ENCODE measurements around the gene MSRB1. TPM values are rescaled to one million over a fixed set of nuclear protein-coding genes. Genes with fewer than 3 reads are reported as not detected.

Gene MSRB1
- total RNA-seq, 1 donor from 2014 or later: 35.0 TPM

- Mint-ChIP-seq H3K4me1 (ENCODE audit: low read depth) (peaks cover 4% of the 10 kb centered on the region), H3K27me3 (ENCODE audit: low read depth) (peaks cover 60% of the 10 kb centered on the region), H3K9me3 (no peaks in the 10 kb centered on the region), H3K4me3 (ENCODE audit: low read depth) (no peak overlapping the region), H3K36me3 (ENCODE audit: low read depth) (no peaks in the 10 kb centered on the region), H3K27ac (no peak overlapping the region)
- intact Hi-C loops (cut with micrococcal nuclease): no loop called here
- DNase-seq (ENCODE audit: low spot score): no peak
Observed at GRCh38 chr16:1919327-1919998, 23.5 kb downstream of the MSRB1 start.

GRCh38 chr16:1918351-1919326, 24.4 kb downstream of the MSRB1 start, which contains the start of gene HS3ST6:
TSS of gene HS3ST6 (minus strand) at chr16:1918415. CDS start at chr16:1918323, 92 bp downstream.
- Mint-ChIP-seq H3K36me3 (ENCODE audit: low read depth) (no peaks in the 10 kb centered on the region), H3K27me3 (ENCODE audit: low read depth) (peaks cover 55% of the 10 kb centered on the region), H3K9me3 (no peaks in the 10 kb centered on the region), H3K27ac (no peak within 1 kb of the TSS), H3K4me1 (ENCODE audit: low read depth) (peaks cover 4% of the 10 kb centered on the region), H3K4me3 (ENCODE audit: low read depth) (no peak within 1 kb of the TSS)
- intact Hi-C loops (cut with micrococcal nuclease): no loop called here
- no peak for DNase-seq (ENCODE audit: low spot score)

GRCh38 chr16:1917665-1918350, 25.2 kb downstream of the MSRB1 start:
- Mint-ChIP-seq H3K27ac (no peak overlapping the region), H3K4me3 (ENCODE audit: low read depth) (no peak overlapping the region), H3K9me3 (no peaks in the 10 kb centered on the region), H3K36me3 (ENCODE audit: low read depth) (no peaks in the 10 kb centered on the region), H3K27me3 (ENCODE audit: low read depth) (peaks cover 47% of the 10 kb centered on the region), H3K4me1 (ENCODE audit: low read depth) (peaks cover 4% of the 10 kb centered on the region)
- intact Hi-C loops (cut with micrococcal nuclease): no loop called here
- no peak for DNase-seq (ENCODE audit: low spot score)

- DNase-seq (ENCODE audit: low spot score): no peak
- H3K9me3 Mint-ChIP-seq: no peaks in the 10 kb centered on the region
- no peaks in the 10 kb centered on the region for H3K36me3 Mint-ChIP-seq (ENCODE audit: low read depth)
- H3K4me3 Mint-ChIP-seq (ENCODE audit: low read depth): no peak overlapping the region
- H3K4me1 Mint-ChIP-seq (ENCODE audit: low read depth): peaks cover 4% of the 10 kb centered on the region
- intact Hi-C loops (cut with micrococcal nuclease): no loop called here
- H3K27me3 Mint-ChIP-seq (ENCODE audit: low read depth): peaks cover 42% of the 10 kb centered on the region
- H3K27ac Mint-ChIP-seq: no peak overlapping the region
Observed at GRCh38 chr16:1917056-1917664, 25.8 kb downstream of the MSRB1 start.

GRCh38 chr16:1916640-1916990, 26.4 kb downstream of the MSRB1 start:
- no peak overlapping the region for H3K4me3 Mint-ChIP-seq (ENCODE audit: low read depth)
- H3K27ac Mint-ChIP-seq: no peak overlapping the region
- DNase-seq (ENCODE audit: low spot score): no peak
- H3K36me3 Mint-ChIP-seq (ENCODE audit: low read depth): no peaks in the 10 kb centered on the region
- no peaks in the 10 kb centered on the region for H3K9me3 Mint-ChIP-seq
- peaks cover 4% of the 10 kb centered on the region for H3K4me1 Mint-ChIP-seq (ENCODE audit: low read depth)
- H3K27me3 Mint-ChIP-seq (ENCODE audit: low read depth): peaks cover 42% of the 10 kb centered on the region
- intact Hi-C loops (cut with micrococcal nuclease): no loop called here

GRCh38 chr16:1915732-1916639, 27.0 kb downstream of the MSRB1 start:
- DNase-seq (ENCODE audit: low spot score): no peak
- peaks cover 36% of the 10 kb centered on the region for H3K27me3 Mint-ChIP-seq (ENCODE audit: low read depth)
- no peak overlapping the region for H3K27ac Mint-ChIP-seq
- H3K4me3 Mint-ChIP-seq (ENCODE audit: low read depth): no peak overlapping the region
- no peaks in the 10 kb centered on the region for H3K9me3 Mint-ChIP-seq
- no peaks in the 10 kb centered on the region for H3K36me3 Mint-ChIP-seq (ENCODE audit: low read depth)
- intact Hi-C loops (cut with micrococcal nuclease): no loop called here
- H3K4me1 Mint-ChIP-seq (ENCODE audit: low read depth): peaks cover 4% of the 10 kb centered on the region

GRCh38 chr16:1914988-1915387, 28.0 kb downstream of the MSRB1 start:
- no peaks in the 10 kb centered on the region for H3K4me1 Mint-ChIP-seq (ENCODE audit: low read depth)
- H3K27me3 Mint-ChIP-seq (ENCODE audit: low read depth): peaks cover 27% of the 10 kb centered on the region
- no peak overlapping the region for H3K27ac Mint-ChIP-seq
- intact Hi-C loops (cut with micrococcal nuclease): no loop called here
- no peak overlapping the region for H3K4me3 Mint-ChIP-seq (ENCODE audit: low read depth)
- H3K9me3 Mint-ChIP-seq: no peaks in the 10 kb centered on the region
- DNase-seq (ENCODE audit: low spot score): no peak
- no peaks in the 10 kb centered on the region for H3K36me3 Mint-ChIP-seq (ENCODE audit: low read depth)

- Mint-ChIP-seq H3K4me3 (ENCODE audit: low read depth) (no peak overlapping the region), H3K27ac (no peak overlapping the region), H3K27me3 (ENCODE audit: low read depth) (peaks cover 25% of the 10 kb centered on the region), H3K9me3 (no peaks in the 10 kb centered on the region), H3K36me3 (ENCODE audit: low read depth) (no peaks in the 10 kb centered on the region), H3K4me1 (ENCODE audit: low read depth) (no peaks in the 10 kb centered on the region)
- no peak for DNase-seq (ENCODE audit: low spot score)
- intact Hi-C loops (cut with micrococcal nuclease): no loop called here
Observed at GRCh38 chr16:1914084-1914608, 28.9 kb downstream of the MSRB1 start.

GRCh38 chr16:1913327-1914083, 29.5 kb downstream of the MSRB1 start:
- H3K27ac Mint-ChIP-seq: no peak overlapping the region
- intact Hi-C loops (cut with micrococcal nuclease): no loop called here
- H3K4me1 Mint-ChIP-seq (ENCODE audit: low read depth): no peaks in the 10 kb centered on the region

GRCh38 chr16:1912215-1912543, 30.8 kb downstream of the MSRB1 start:
- Mint-ChIP-seq H3K9me3 (no peaks in the 10 kb centered on the region), H3K27me3 (ENCODE audit: low read depth) (peaks cover 23% of the 10 kb centered on the region), H3K27ac (no peak overlapping the region), H3K36me3 (ENCODE audit: low read depth) (no peaks in the 10 kb centered on the region), H3K4me1 (ENCODE audit: low read depth) (no peaks in the 10 kb centered on the region), H3K4me3 (ENCODE audit: low read depth) (no peak overlapping the region)
- DNase-seq (ENCODE audit: low spot score): no peak
- intact Hi-C loops (cut with micrococcal nuclease): no loop called here

More at GRCh38 chr16:1913327-1914083, 29.5 kb downstream of the MSRB1 start:
- Mint-ChIP-seq H3K9me3 (no peaks in the 10 kb centered on the region), H3K27me3 (ENCODE audit: low read depth) (peaks cover 23% of the 10 kb centered on the region), H3K4me3 (ENCODE audit: low read depth) (no peak overlapping the region), H3K36me3 (ENCODE audit: low read depth) (no peaks in the 10 kb centered on the region)
- DNase-seq (ENCODE audit: low spot score): no peak

- Mint-ChIP-seq H3K4me1 (ENCODE audit: low read depth) (no peaks in the 10 kb centered on the region), H3K27ac (no peak overlapping the region), H3K36me3 (ENCODE audit: low read depth) (no peaks in the 10 kb centered on the region), H3K27me3 (ENCODE audit: low read depth) (peaks cover 17% of the 10 kb centered on the region), H3K9me3 (no peaks in the 10 kb centered on the region), H3K4me3 (ENCODE audit: low read depth) (no peak overlapping the region)
- intact Hi-C loops (cut with micrococcal nuclease): no loop called here
- DNase-seq (ENCODE audit: low spot score): no peak
Observed at GRCh38 chr16:1911467-1912214, 31.4 kb downstream of the MSRB1 start.
